Endothelial cell (in vitro differentiated cells): ENCODE results near the gene MTMR12. TPM values are rescaled to one million over a fixed set of nuclear protein-coding genes. Genes with fewer than 3 reads are reported as not detected.
A peak's percentile ranks its signal among the peaks of the same experiment; 100 is the strongest.

ENCODE experiments used
- DNase-seq: peaks from one replicate; pipeline ENCODE4 v3.0.0; 2021; ENCODE audit warnings: low spot score
- H3K27ac Mint-ChIP-seq: one replicate; pipeline ENCODE4 v1.8.0; 2021; ENCODE audit warnings: mixed read lengths, inconsistent platforms; ENCODE audit not compliant: unreplicated experiment
- H3K27me3 Mint-ChIP-seq: one replicate; pipeline ENCODE4 v1.8.0; 2021; ENCODE audit warnings: mild to moderate bottlenecking, moderate library complexity, mixed read lengths, inconsistent platforms; ENCODE audit not compliant: unreplicated experiment
- H3K36me3 Mint-ChIP-seq: one replicate; pipeline ENCODE4 v1.8.0; 2021; ENCODE audit warnings: mild to moderate bottlenecking, low read depth, mixed read lengths, inconsistent platforms; ENCODE audit not compliant: unreplicated experiment
- H3K4me1 Mint-ChIP-seq: one replicate; pipeline ENCODE4 v1.8.0; 2021; ENCODE audit warnings: mild to moderate bottlenecking, mixed read lengths, inconsistent platforms; ENCODE audit not compliant: unreplicated experiment
- H3K4me3 Mint-ChIP-seq: one replicate; pipeline ENCODE4 v1.8.0; 2021; ENCODE audit warnings: mild to moderate bottlenecking, mixed read lengths, inconsistent platforms; ENCODE audit not compliant: unreplicated experiment
- H3K9me3 Mint-ChIP-seq: one replicate; pipeline ENCODE4 v1.8.0; 2021; ENCODE audit warnings: mixed read lengths, inconsistent platforms; ENCODE audit not compliant: unreplicated experiment
- CTCF ChIP-seq: fragments of 200-600 bp; sonication (generic); IDR thresholded peaks from one replicate; pipeline ENCODE4 v1.5.0; 2021; ENCODE audit warnings: antibody characterized with exemption; ENCODE audit not compliant: unreplicated experiment
- total RNA-seq: library from RNA; stranded (reverse); fragmentation: NEBNext Ultra II Directional; extraction: Animal tissue kit (Norgen Biotek cat#: 25700); gene quantifications from one replicate; pipeline ENCODE4 v1.2.1, GENCODE V29; 2021; ENCODE audit not compliant: unreplicated experiment

The MTMR12 gene
- total RNA-seq, 1 donor from 2014 or later: 39.4 TPM

- H3K4me3 Mint-ChIP-seq: no peak overlapping the region
- TF ChIP-seq CTCF: no peak
- H3K36me3 Mint-ChIP-seq: peaks cover 14% of the 10 kb centered on the region
- H3K27me3 Mint-ChIP-seq: peaks cover 7% of the 10 kb centered on the region
- no peak for DNase-seq
- H3K9me3 Mint-ChIP-seq: no peaks in the 10 kb centered on the region
- peaks cover 22% of the 10 kb centered on the region for H3K4me1 Mint-ChIP-seq
- no peak overlapping the region for H3K27ac Mint-ChIP-seq
Observed at GRCh38 chr5:32308946-32309345, 3.8 kb downstream of the MTMR12 start.

- no peak for DNase-seq
- Mint-ChIP-seq H3K27me3 (peaks cover 4% of the 10 kb centered on the region), H3K4me3 (no peak overlapping the region), H3K9me3 (no peaks in the 10 kb centered on the region), H3K27ac (no peak overlapping the region), H3K36me3 (peaks cover 14% of the 10 kb centered on the region), H3K4me1 (peaks cover 19% of the 10 kb centered on the region)
- no peak for TF ChIP-seq CTCF
Observed at GRCh38 chr5:32307769-32308194, 5.0 kb downstream of the MTMR12 start.

- DNase-seq: no peak
- no peak overlapping the region for H3K27ac Mint-ChIP-seq
- peaks cover 11% of the 10 kb centered on the region for H3K4me1 Mint-ChIP-seq
- H3K9me3 Mint-ChIP-seq: no peaks in the 10 kb centered on the region
- H3K27me3 Mint-ChIP-seq: peaks cover 4% of the 10 kb centered on the region
- no peak overlapping the region for H3K4me3 Mint-ChIP-seq
- peaks cover 8% of the 10 kb centered on the region for H3K36me3 Mint-ChIP-seq
- TF ChIP-seq CTCF: no peak
Observed at GRCh38 chr5:32304622-32305021, 8.1 kb downstream of the MTMR12 start.

GRCh38 chr5:32303755-32304120 is 9.0 kb downstream of the MTMR12 start:
- Mint-ChIP-seq H3K36me3 (peaks cover 11% of the 10 kb centered on the region), H3K4me1 (peaks cover 9% of the 10 kb centered on the region), H3K27ac (no peak overlapping the region), H3K9me3 (no peaks in the 10 kb centered on the region), H3K27me3 (peaks cover 9% of the 10 kb centered on the region), H3K4me3 (no peak overlapping the region)
- no peak for TF ChIP-seq CTCF
- no peak for DNase-seq

- peak overlapping the region; percentile 40 for H3K27ac Mint-ChIP-seq
- no peak for DNase-seq
- H3K27me3 Mint-ChIP-seq: peaks cover 9% of the 10 kb centered on the region
- no peaks in the 10 kb centered on the region for H3K9me3 Mint-ChIP-seq
- peaks cover 13% of the 10 kb centered on the region for H3K4me1 Mint-ChIP-seq
- no peak overlapping the region for H3K4me3 Mint-ChIP-seq
- H3K36me3 Mint-ChIP-seq: peaks cover 11% of the 10 kb centered on the region
- TF ChIP-seq CTCF: no peak
Observed at GRCh38 chr5:32302835-32303754, 9.6 kb downstream of the MTMR12 start.
